Mucosa of descending colon (tissue), 3 donors: ENCODE measurements around the gene SLC12A7. TPM values are rescaled to one million over a fixed set of nuclear protein-coding genes. Genes with fewer than 3 reads are reported as not detected.

Source experiments
- ATAC-seq: fragments of 200-7000 bp; cut with Tn5 transposase; one replicate; pipeline ENCODE4 v1.9.1; 2020; ENCODE audit warnings: mild to moderate bottlenecking, moderate library complexity
- DNase-seq, 3 donors: peaks; one replicate each; pipeline ENCODE4 v3.0.0-alpha.2; 2020
- H3K36me3 ChIP-seq: fragments of 200-600 bp; one replicate; pipeline ENCODE4 v1.8.0; 2021; ENCODE audit warnings: low read depth, mild to moderate bottlenecking
- H3K4me1 ChIP-seq: fragments of 200-600 bp; one replicate; pipeline ENCODE4 v1.8.0; 2021; ENCODE audit warnings: low read depth, mild to moderate bottlenecking
- H3K4me3 ChIP-seq: fragments of 200-600 bp; one replicate; pipeline ENCODE4 v1.8.0; 2021; ENCODE audit warnings: mild to moderate bottlenecking
- H3K9me3 ChIP-seq: fragments of 200-600 bp; one replicate; pipeline ENCODE4 v1.8.0; 2021; ENCODE audit warnings: mild to moderate bottlenecking
- intact Hi-C, 2 donors: fragments of 100-400 bp; cut with DNase I in 1 of 2; cut with micrococcal nuclease in 1 of 2; formaldehyde crosslinking; loops; one replicate each; pipeline versions ENCODE4 v1.11.0 to v1.11.1; 2022; cut with DNase I, micrococcal nuclease
- total RNA-seq, 3 donors: library from RNA; stranded (reverse); fragmentation: NEBNext Ultra II Directional in 2 of 3; extraction: Animal tissue kit (Norgen Biotek cat#: 25700) in 2 of 3; gene quantifications; one replicate each; pipeline versions ENCODE4 v1.2.1 to v1.2.4, GENCODE V29; 2021 to 2023
- TF ChIP-seq, protein P1 (sequence below): fragments of 200-600 bp; IDR thresholded peaks from one replicate; pipeline ENCODE4 v1.8.0; 2022; ENCODE audit warnings: antibody characterized with exemption, mild to moderate bottlenecking
- donor health status: DM: no; HTN: no; CAD: no; lungs with moderate emphysema.
- donor health status: DM: no; HTN: no; CAD: no.
- donor health status: DM: no; HTN: yes; CAD: no.

SLC12A7 gene
- total RNA-seq, 3 donors from 2014 or later, result 80.5 to 97.4 (median 94.1) TPM

DNA sequence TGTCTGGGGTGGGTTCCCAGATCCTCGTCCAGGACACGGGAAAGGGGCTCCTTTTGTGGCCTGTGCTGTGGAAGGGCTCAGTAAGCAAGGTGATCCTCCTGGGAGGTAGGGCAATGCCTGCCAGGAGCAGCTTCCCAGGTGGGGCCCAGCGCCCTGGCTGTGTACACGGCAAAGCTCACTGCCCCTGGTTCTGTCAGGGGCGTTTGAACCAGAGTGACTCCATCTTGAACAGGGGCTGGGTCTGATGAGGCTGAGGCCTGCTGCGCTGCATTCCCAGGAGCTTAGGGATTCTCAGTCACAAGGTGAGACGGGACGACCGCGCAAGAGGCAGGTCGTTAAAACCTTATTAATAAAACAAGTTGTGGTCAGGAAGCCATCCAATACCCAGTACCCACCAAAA, 19.9 kb upstream of the SLC12A7 start:
- TF ChIP-seq, protein P1, sequence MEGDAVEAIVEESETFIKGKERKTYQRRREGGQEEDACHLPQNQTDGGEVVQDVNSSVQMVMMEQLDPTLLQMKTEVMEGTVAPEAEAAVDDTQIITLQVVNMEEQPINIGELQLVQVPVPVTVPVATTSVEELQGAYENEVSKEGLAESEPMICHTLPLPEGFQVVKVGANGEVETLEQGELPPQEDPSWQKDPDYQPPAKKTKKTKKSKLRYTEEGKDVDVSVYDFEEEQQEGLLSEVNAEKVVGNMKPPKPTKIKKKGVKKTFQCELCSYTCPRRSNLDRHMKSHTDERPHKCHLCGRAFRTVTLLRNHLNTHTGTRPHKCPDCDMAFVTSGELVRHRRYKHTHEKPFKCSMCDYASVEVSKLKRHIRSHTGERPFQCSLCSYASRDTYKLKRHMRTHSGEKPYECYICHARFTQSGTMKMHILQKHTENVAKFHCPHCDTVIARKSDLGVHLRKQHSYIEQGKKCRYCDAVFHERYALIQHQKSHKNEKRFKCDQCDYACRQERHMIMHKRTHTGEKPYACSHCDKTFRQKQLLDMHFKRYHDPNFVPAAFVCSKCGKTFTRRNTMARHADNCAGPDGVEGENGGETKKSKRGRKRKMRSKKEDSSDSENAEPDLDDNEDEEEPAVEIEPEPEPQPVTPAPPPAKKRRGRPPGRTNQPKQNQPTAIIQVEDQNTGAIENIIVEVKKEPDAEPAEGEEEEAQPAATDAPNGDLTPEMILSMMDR, result no peak
- H3K9me3 ChIP-seq, result no peaks in the 10 kb centered on the region
- ATAC-seq (no peak), DNase-seq (no peak)
- H3K4me1 ChIP-seq, result peaks cover 32% of the 10 kb centered on the region
- intact Hi-C loops, result no loop called here
- no peaks in the 10 kb centered on the region for H3K36me3 ChIP-seq
- no peak overlapping the region for H3K4me3 ChIP-seq

DNA sequence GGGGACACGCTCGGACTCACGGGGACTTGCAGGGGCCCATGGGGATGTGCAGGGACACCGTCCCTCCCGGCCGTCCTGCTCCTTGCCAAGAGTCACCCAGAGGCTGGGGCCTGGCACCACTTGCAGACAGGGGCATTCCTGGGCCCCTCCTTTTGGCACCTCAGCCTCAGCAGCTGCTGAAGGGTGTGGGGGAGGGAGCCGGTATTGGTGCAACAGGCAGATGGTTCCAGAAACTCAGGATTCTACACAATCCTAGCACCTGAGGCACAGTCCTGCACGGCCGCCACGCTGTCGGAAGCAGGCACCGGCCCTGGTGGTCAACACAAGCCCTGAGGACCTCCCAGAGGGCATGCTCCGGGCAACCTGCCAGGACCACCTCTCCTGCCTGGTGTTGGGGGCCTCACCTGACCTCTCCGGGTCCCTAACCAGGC, 19.3 kb upstream of the SLC12A7 start:
- Histone ChIP-seq H3K4me1 (peaks cover 31% of the 10 kb centered on the region), H3K36me3 (no peaks in the 10 kb centered on the region), H3K4me3 (no peak overlapping the region), H3K9me3 (no peaks in the 10 kb centered on the region)
- intact Hi-C loops, result no loop called here
- DNase-seq (peak in 1 of 3 donors; percentile 67), ATAC-seq (peak; percentile 1)
- TF ChIP-seq, protein P1, result no peak

DNA sequence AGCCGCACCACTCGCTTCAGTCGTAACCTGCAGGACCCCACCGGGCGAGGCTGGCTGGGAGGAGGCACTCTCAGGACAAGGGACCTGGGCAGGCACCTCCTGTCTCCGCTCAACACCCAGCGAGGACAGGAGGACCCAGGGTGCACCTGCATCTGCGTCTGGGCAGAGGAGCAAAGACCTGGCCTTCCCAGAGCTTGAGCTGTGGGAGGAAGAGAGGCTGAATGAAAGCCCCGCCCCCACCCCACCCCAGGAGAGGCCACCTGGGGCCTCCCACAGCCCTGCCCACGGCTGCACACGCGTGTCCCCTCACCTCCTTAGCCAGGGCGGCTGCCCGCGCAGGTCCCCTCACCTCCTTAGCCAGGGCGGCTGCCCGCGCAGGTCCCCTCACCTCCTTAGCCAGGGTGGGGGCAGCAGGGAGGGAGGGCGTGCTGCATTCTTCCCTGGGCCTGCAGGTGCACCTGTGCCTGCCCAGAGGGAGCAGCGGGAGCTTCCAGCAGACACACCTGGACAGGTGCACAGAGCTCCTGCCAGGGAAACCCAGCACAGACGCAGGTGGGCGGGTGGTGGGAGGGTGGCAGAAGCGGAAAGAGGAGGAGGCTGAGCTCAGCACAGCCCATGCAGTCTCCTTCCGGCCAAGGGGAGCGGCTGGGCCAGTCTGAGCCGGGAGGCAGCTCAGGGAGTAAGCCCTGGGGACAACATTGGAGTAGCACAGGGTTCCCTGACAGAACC, 18.5 kb upstream of the SLC12A7 start:
- TF ChIP-seq, protein P1, result no peak
- ATAC-seq (peak; percentile 84), DNase-seq (peak; percentile 86 to 93 (median 90))
- intact Hi-C loops, result no loop called here
- no peaks in the 10 kb centered on the region for H3K9me3 ChIP-seq
- no peak overlapping the region for H3K4me3 ChIP-seq
- no peaks in the 10 kb centered on the region for H3K36me3 ChIP-seq
- H3K4me1 ChIP-seq, result peaks cover 31% of the 10 kb centered on the region

DNA sequence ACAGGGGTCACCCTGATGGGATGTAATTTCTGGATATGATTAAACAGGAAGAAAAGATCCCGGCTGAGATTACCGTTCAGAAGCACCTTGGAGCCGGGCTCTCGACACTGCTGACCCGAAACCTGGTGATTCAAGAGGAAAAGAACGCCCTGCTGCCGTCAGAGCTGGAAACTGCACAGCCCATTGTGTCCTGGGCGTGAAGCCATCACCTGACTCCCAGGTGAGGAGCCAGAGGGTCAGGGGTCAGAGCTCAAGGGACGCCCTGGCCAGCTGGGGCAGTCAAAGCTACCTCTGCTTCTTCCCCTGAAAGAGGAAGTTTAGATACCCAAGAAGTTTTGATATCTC, 17.8 kb upstream of the SLC12A7 start:
- ATAC-seq (peak; percentile 73), DNase-seq (peak; percentile 77 to 88 (median 80))
- H3K9me3 ChIP-seq, result no peaks in the 10 kb centered on the region
- H3K4me1 ChIP-seq, result peaks cover 31% of the 10 kb centered on the region
- intact Hi-C loops, result no loop called here
- H3K36me3 ChIP-seq, result no peaks in the 10 kb centered on the region
- H3K4me3 ChIP-seq, result no peak overlapping the region
- TF ChIP-seq, protein P1, result no peak

DNA sequence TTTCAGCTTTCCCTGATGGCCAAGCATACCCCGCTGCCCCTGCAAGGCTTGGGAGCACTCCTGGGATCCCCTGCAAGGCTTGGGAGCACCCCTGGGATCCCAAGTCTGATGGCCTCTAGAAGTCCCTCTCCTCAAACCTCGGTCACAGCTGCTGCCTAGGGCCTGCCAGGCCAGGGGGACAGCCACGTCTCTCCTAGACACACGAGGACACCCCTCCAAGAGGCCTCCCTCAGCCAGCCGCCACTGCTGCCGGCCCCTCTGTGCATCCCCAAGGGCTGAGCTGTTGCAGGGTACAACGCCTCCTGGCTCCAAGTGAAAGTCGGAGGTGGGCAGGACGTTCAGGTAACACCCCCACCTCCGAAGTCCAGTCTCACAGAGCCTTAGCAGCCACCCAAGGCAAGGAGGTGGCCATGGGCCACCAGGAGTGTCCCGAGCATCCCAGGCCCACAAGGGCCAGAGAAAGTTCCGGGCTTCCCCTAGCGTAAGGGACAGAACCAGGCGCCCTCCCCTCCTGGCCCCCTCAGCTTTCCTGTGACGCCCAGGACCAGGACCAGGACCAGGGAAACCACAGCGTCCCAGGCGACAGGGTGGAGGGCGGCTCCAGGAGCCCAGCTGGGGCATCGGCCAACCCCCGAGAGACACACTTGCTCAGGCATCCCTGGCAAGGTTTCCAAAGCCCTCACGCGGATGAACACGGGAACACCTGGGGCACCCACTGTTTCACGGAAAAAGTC, 17.3 kb upstream of the SLC12A7 start:
- DNase-seq, result no peak
- Histone ChIP-seq H3K9me3 (no peaks in the 10 kb centered on the region), H3K36me3 (no peaks in the 10 kb centered on the region), H3K4me3 (no peak overlapping the region), H3K4me1 (peaks cover 31% of the 10 kb centered on the region)
- ATAC-seq, result no peak
- TF ChIP-seq, protein P1, result no peak
- intact Hi-C loops, result no loop called here
